Measurements from ENCODE around the gene ANGPTL1. TPM values are rescaled to one million over a fixed set of nuclear protein-coding genes. Genes with fewer than 3 reads are reported as not detected.

ANGPTL1 gene
- total RNA-seq, 4 donors from 2014 or later, result 40.5 to 242 (median 77.7) TPM

- no peak for TF ChIP-seq CTCF (IDR thresholded peaks at IDR 0.05; ENCODE audit: low read depth)
Observed at GRCh38 chr1:178908358-178908757, 37.5 kb upstream of the ANGPTL1 start.

GRCh38 chr1:178901482-178902125 lies 30.7 kb upstream of the ANGPTL1 start:
- TF ChIP-seq CTCF (IDR thresholded peaks at IDR 0.05; ENCODE audit: low read depth), result no peak

GRCh38 chr1:178899402-178899801 lies 28.5 kb upstream of the ANGPTL1 start:
- TF ChIP-seq CTCF (IDR thresholded peaks at IDR 0.05; ENCODE audit: low read depth), result no peak

- TF ChIP-seq CTCF (IDR thresholded peaks at IDR 0.05; ENCODE audit: low read depth), result no peak
Observed at GRCh38 chr1:178898401-178898800, 27.5 kb upstream of the ANGPTL1 start.

GRCh38 chr1:178895928-178896327 lies 25.1 kb upstream of the ANGPTL1 start:
- TF ChIP-seq CTCF (IDR thresholded peaks at IDR 0.05; ENCODE audit: low read depth), result no peak

GRCh38 chr1:178886551-178886950 lies 15.7 kb upstream of the ANGPTL1 start:
- TF ChIP-seq CTCF (IDR thresholded peaks at IDR 0.05; ENCODE audit: low read depth), result no peak

- TF ChIP-seq CTCF (IDR thresholded peaks at IDR 0.05; ENCODE audit: low read depth), result no peak
Observed at GRCh38 chr1:178885869-178886268, 15.0 kb upstream of the ANGPTL1 start.
